GM12873 (cell line): ENCODE data around the gene SNAPC1.

Source experiments
- TF ChIP-seq, protein P1 (sequence below): IDR thresholded peaks from 2 replicates; pipeline ENCODE4 v1.5.1; 2012; ENCODE audit warnings: low read depth, mild to moderate bottlenecking, moderate library complexity, low read length, control low read depth; ENCODE audit not compliant: insufficient read depth; ENCODE audit errors: missing control alignments

Gene SNAPC1, protein sequence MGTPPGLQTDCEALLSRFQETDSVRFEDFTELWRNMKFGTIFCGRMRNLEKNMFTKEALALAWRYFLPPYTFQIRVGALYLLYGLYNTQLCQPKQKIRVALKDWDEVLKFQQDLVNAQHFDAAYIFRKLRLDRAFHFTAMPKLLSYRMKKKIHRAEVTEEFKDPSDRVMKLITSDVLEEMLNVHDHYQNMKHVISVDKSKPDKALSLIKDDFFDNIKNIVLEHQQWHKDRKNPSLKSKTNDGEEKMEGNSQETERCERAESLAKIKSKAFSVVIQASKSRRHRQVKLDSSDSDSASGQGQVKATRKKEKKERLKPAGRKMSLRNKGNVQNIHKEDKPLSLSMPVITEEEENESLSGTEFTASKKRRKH

GRCh38 chr14:61761959-61762786 lies at the start of gene SNAPC1:
Gene SNAPC1 (plus strand): TSS chr14:61762420. CDS start chr14:61762461, 41 bp downstream.
- TF ChIP-seq, protein P1, sequence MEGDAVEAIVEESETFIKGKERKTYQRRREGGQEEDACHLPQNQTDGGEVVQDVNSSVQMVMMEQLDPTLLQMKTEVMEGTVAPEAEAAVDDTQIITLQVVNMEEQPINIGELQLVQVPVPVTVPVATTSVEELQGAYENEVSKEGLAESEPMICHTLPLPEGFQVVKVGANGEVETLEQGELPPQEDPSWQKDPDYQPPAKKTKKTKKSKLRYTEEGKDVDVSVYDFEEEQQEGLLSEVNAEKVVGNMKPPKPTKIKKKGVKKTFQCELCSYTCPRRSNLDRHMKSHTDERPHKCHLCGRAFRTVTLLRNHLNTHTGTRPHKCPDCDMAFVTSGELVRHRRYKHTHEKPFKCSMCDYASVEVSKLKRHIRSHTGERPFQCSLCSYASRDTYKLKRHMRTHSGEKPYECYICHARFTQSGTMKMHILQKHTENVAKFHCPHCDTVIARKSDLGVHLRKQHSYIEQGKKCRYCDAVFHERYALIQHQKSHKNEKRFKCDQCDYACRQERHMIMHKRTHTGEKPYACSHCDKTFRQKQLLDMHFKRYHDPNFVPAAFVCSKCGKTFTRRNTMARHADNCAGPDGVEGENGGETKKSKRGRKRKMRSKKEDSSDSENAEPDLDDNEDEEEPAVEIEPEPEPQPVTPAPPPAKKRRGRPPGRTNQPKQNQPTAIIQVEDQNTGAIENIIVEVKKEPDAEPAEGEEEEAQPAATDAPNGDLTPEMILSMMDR, result no peak

GRCh38 chr14:61713724-61714437 lies 48.3 kb upstream of the SNAPC1 start:
- TF ChIP-seq, protein P1, result no peak

DNA sequence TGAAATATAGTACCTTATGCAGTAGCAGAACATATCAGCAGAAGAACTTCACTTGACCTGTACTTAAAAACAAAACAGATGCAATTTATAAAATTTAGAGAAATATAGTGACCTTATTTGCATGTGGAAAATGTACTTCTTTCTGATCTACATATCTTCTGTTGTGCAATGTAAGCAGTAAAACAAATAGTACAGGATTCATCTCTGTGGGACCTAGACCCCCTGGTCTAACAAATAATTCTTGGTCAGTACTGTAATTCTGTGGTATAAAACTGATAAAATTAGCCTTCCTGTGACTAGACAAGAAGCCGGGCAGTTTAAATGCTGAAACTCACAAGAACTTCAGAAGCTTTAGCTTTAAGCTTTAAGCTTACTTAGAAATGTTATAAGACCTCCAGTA lies 45.3 kb upstream of the SNAPC1 start:
- TF ChIP-seq, protein P1, result no peak

DNA sequence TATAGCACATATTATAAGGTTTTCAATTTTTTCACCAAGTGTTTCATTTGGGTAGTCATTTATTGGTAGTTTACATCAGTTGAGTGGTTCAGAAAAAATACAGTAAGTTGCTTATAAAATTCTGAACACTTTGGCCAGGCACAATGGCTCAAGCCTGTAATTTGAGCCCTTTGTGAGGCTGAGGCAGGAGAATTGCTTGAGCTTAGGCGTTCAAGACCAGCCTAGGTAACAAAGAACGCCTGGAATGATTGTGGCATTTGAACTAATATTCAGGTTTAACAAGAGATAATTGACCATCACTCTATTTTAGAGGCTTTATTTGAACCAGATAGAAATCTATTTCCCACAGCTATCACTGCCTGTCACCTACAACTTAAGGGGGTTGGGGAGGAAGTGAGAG lies 44.2 kb upstream of the SNAPC1 start:
- TF ChIP-seq, protein P1, result no peak

DNA sequence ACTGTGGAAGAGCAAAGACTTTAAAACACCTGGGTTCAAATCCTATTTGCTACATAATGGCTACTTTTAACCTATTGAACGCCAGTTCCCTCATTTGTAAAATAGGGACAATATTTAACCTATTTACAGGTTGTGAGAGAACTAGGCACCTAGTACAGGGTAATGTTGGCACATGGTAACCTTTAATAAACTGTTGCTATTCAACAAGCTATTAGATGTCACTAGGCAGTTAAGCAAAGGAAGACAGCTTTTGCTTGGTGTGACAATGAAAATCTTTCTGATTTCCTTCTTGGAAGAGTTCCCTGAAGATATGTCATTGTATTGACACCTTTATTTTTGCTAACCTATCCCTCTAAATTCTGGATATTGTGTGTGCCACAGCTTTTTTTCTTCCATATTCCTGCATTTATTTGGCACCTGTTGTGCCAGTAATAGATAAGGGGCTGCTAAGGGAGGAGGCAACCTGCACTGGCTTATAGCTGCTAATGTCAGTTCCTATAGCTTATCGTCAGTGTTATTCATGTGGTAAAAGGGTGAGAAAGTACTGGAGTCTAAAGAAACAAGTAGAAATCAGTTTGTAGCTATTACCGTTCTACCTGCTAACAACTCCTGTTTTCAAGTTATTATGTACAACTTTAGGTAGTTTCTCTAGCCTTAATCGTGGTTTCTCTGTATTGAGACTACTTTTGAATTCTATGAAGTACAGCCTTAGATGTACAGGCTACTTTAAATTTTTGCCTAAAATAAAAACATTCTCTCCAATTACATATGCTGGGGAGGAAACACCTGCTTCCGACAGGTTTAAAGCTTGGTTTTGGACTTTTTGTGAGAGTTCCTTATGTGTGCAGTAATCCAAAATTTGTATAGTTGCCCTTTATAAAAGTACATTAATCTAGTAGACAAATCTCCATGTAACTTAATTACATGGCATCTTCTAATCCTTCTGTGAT lies 42.6 kb upstream of the SNAPC1 start:
- TF ChIP-seq, protein P1, result no peak

DNA sequence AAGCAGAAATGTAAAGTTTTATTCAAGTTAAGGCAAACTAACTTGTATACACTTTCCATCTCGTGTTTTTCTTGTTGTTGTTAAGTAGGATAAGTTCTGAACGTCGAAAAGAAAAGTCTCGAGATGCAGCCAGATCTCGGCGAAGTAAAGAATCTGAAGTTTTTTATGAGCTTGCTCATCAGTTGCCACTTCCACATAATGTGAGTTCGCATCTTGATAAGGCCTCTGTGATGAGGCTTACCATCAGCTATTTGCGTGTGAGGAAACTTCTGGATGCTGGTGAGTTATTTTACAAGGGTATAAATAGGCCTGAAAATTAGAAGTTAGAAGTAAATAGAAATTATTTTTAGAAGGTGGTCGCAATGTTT lies 41.9 kb upstream of the SNAPC1 start:
- TF ChIP-seq, protein P1, result no peak
